Right lobe of liver (tissue), 4 donors: ENCODE measurements around the gene LCOR.

Source experiments
- CTCF ChIP-seq, 4 donors: fragments of 200-600 bp in 3 of 4; fragments of 450-650 bp in 1 of 4; IDR thresholded peaks; one replicate each; pipeline versions ENCODE4 v1.5.1 to v1.8.0; 2016 to 2022; ENCODE audit warnings: antibody characterized with exemption in 4 of 4, mild to moderate bottlenecking in 2 of 4
- POLR2A ChIP-seq: fragments of 450-650 bp; IDR thresholded peaks from one replicate; pipeline ENCODE4 v1.6.1; 2017; ENCODE audit warnings: antibody characterized with exemption, mild to moderate bottlenecking
- donor health status: DM: no; HTN: no; CAD: no.
- donor health status: DM: no; HTN: no; CAD: no.
- donor health status: DM: no; HTN: yes; CAD: no.

DNA sequence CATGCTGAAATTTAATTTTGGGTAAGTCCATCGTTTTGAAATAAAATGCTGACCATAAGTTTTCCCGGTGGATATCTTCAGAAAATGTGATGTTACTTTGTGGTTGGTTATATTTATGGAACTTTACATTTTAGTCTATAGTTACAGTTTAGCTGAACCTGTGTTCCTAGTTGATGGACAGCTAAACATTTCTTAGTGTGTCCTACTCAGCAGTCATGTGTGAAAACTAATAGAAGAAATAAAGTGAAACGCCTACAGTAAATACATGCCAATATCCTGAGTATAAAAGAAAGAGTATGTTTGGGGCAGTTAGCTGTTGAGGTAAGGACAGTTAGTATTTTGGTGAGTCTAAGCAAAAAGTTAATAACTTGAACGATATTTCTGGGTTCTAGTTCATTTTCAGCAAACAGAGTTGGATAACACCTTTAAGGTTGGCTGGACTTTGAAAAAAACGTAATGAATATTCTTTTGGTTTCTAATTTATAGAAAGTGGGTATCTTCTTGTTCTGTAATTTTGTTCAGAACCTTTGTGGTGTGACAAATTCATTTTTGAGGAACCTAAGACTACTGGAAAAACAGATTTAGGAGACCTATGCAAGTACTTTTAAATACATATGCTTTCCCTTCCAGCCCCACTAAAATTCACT, 28.7 kb downstream of the LCOR start:
- TF ChIP-seq POLR2A (no peak), CTCF (IDR thresholded peaks at IDR 0.05) (no peak)
